Fibroblast of pulmonary artery (primary cell): ENCODE measurements around the gene POLR1D.
"Not testable (repeated sequence)": the region's sequence is repeated elsewhere in the genome, so short reads cannot be mapped to it uniquely, and the experiment has no call there.

Experiments
- DNase-seq: peaks from one replicate; pipeline ENCODE4 v3.0.0-alpha.2; 2010; ENCODE audit warnings: low read depth
- H3K4me3 ChIP-seq: replicated peaks from 2 replicates; pipeline ENCODE4 v1.5.1; 2011; ENCODE audit warnings: low read depth, mild to moderate bottlenecking, control low read depth, low read length, moderate library complexity
- TF ChIP-seq, protein P1 (sequence below): IDR thresholded peaks from 2 replicates; pipeline ENCODE4 v1.5.1; 2011; ENCODE audit warnings: mild to moderate bottlenecking, control low read depth, low read length, inconsistent platforms; ENCODE audit errors: missing control alignments

The POLR1D gene

DNA sequence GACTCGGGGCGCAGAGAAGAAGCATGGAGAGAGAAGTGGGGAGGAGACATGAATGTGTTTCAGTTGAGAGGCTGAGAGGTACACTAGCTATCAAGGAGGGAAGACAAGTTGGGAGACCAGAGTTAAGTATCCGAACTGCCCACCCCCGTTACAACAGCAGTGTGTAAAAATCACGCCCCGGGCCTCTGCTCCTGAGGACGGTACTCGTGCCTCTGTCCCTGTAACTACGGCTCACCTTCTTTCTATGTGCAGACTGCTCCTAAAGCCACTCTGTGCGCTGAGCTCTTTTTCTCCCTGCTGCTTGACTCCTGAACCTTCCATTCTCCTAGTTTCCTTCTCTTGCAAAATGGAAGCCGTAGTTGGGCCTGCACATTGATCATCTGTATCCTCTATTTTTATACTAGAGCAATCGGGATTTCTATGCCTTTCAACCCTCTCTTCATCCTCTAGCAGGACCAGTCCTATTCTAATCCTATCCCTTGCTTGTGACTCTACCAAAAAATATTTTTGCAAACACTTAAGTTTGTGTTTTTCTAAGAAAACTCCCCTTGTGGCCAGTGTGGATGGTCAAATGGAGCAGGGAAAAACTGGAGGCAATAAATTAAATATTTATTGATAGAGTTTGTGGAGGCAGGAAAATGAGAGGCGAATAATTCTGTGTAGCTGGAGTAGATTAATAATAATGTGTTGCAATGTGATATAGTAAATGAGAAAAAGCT lies 569 bp downstream of the POLR1D start:
- peak overlapping the region; percentile 81 for H3K4me3 ChIP-seq
- TF ChIP-seq, protein P1, sequence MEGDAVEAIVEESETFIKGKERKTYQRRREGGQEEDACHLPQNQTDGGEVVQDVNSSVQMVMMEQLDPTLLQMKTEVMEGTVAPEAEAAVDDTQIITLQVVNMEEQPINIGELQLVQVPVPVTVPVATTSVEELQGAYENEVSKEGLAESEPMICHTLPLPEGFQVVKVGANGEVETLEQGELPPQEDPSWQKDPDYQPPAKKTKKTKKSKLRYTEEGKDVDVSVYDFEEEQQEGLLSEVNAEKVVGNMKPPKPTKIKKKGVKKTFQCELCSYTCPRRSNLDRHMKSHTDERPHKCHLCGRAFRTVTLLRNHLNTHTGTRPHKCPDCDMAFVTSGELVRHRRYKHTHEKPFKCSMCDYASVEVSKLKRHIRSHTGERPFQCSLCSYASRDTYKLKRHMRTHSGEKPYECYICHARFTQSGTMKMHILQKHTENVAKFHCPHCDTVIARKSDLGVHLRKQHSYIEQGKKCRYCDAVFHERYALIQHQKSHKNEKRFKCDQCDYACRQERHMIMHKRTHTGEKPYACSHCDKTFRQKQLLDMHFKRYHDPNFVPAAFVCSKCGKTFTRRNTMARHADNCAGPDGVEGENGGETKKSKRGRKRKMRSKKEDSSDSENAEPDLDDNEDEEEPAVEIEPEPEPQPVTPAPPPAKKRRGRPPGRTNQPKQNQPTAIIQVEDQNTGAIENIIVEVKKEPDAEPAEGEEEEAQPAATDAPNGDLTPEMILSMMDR, result peak; percentile 43
- peak; percentile 23 for DNase-seq

GRCh38 chr13:27622881-27623280 lies 1.2 kb downstream of the POLR1D start:
- TF ChIP-seq, protein P1, result no peak
- no peak for DNase-seq
- H3K4me3 ChIP-seq, result peak overlapping the region; percentile 81

- TF ChIP-seq, protein P1, result no peak
- H3K4me3 ChIP-seq, result no peak overlapping the region
- DNase-seq, result no peak
These were observed 2.4 kb downstream of the POLR1D start for GRCh38 chr13:27624071-27624470.

- no peak for DNase-seq
- TF ChIP-seq, protein P1, result no peak
These were observed 4.1 kb downstream of the POLR1D start for GRCh38 chr13:27625839-27626238.

DNA sequence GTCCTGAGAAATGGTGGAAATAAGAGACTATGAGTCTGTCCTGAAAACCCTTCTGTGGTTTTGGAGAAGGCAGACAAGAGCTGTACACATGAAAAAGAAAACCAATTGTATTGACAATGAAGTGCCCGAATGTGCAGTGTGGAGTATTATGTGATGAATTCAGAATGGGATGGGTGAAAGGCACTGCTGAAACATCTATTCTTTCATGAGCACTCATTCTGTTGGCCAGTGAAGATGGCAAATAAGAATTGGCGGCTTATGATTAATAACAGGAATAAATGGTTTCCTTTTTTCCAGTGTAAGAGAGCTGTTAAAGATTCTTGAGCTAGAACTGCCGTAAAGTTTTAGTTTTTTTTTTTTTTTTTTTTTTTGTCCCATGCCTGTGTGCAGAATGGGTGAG lies 5.7 kb downstream of the POLR1D start:
- TF ChIP-seq, protein P1, result no peak
- no peak overlapping the region for H3K4me3 ChIP-seq
- DNase-seq, result no peak

More at GRCh38 chr13:27625839-27626238, 4.1 kb downstream of the POLR1D start:
- no peak overlapping the region for H3K4me3 ChIP-seq

- no peak overlapping the region for H3K4me3 ChIP-seq
- TF ChIP-seq, protein P1, result no peak
- DNase-seq, result no peak
These were observed 6.4 kb downstream of the POLR1D start for GRCh38 chr13:27628081-27628480.

DNA sequence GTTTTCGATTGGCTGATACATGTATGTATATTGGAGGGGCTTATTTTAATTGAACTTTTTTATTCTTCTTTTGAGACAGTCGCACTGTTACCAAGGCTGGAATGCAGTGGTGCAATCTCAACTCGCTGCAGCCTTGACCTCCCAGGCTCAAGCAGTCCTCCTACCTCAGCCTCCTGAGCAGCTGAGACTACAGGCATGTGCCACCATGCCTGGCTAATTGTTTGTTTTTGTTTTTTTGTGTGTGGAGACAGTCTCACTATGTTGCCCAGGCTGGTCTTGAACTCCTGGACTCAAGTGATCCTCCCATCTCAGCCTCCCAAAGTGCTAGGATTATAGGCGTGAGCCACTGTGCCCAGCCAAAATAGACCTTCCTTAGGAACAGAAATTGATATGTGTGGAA lies 7.1 kb downstream of the POLR1D start:
- H3K4me3 ChIP-seq, DNase-seq: not testable (repeated sequence)
